Peyer's patch (tissue), 4 donors: Measurements from ENCODE around the gene SAMD1. TPM values are rescaled to one million over a fixed set of nuclear protein-coding genes. Genes with fewer than 3 reads are reported as not detected.
"Not testable (repeated sequence)": the region's sequence is repeated elsewhere in the genome, so short reads cannot be mapped to it uniquely, and the experiment has no call there.

Source experiments
- DNase-seq, 3 donors: peaks; one replicate each; pipeline ENCODE4 v3.0.0-alpha.2; 2017 to 2019
- H3K27ac ChIP-seq, 4 donors: fragments of 200-600 bp; sonication (generic); one replicate each; pipeline ENCODE4 v1.5.1; 2016 to 2019
- H3K27me3 ChIP-seq, 2 donors: fragments of 200-600 bp; sonication (generic); one replicate each; pipeline ENCODE4 v1.5.1; 2019
- H3K36me3 ChIP-seq, 3 donors: fragments of 200-600 bp; sonication (generic); one replicate each; pipeline ENCODE4 v1.5.1; 2016 to 2019
- H3K4me1 ChIP-seq, 4 donors: fragments of 200-600 bp; sonication (generic); one replicate each; pipeline ENCODE4 v1.5.1; 2016 to 2019
- H3K4me3 ChIP-seq, 4 donors: fragments of 200-600 bp; sonication (generic); 1 replicate in 3 of 4; 2 replicates in 1 of 4; pipeline ENCODE4 v1.5.1; 2016 to 2019; ENCODE audit warnings: mild to moderate bottlenecking in 1 of 4
- H3K9me3 ChIP-seq, 4 donors: fragments of 200-600 bp; sonication (generic); one replicate each; pipeline ENCODE4 v1.5.1; 2016 to 2019; ENCODE audit warnings: mild to moderate bottlenecking in 1 of 4
- CTCF ChIP-seq, 6 experiments: fragments of 450-650 bp in 4 of 6; fragments of 200-600 bp in 2 of 6; sonication (generic) in 1 of 6; IDR thresholded peaks; one replicate each; pipeline ENCODE4 v1.5.1; 2017 to 2019; ENCODE audit warnings: antibody characterized with exemption in 6 of 6, mild to moderate bottlenecking in 3 of 6, moderate library complexity in 1 of 6
- POLR2A ChIP-seq, 2 donors: fragments of 450-650 bp; IDR thresholded peaks; one replicate each; pipeline ENCODE4 v1.5.1; 2017; ENCODE audit warnings: antibody characterized with exemption in 2 of 2, mild to moderate bottlenecking in 2 of 2, moderate library complexity in 2 of 2
- total RNA-seq, 4 donors: library from RNA; depleted of rRNA; stranded (reverse); fragments of >200 nt; gene quantifications; one replicate each; pipeline ENCODE4 v1.1.0, GENCODE V29; 2016

Gene SAMD1
- total RNA-seq, 4 donors from 2014 or later = 28.9 to 64.4 (median 33.9) TPM

GRCh38 chr19:14050512-14050911 lies 40.0 kb downstream of the SAMD1 start:
- H3K27ac ChIP-seq = no peak overlapping the region
- no peaks in the 10 kb centered on the region for H3K9me3 ChIP-seq
- H3K4me3 ChIP-seq = no peak overlapping the region
- no peaks in the 10 kb centered on the region for H3K36me3 ChIP-seq
- no peaks in the 10 kb centered on the region for H3K4me1 ChIP-seq
- DNase-seq = no peak
- no peak for TF ChIP-seq CTCF (IDR thresholded peaks at IDR 0.05)
- TF ChIP-seq POLR2A (IDR thresholded peaks at IDR 0.05) = no peak
- H3K27me3 ChIP-seq = no peaks in the 10 kb centered on the region

- H3K27ac ChIP-seq = no peak overlapping the region
- no peak overlapping the region for H3K4me3 ChIP-seq
- H3K27me3 ChIP-seq = no peaks in the 10 kb centered on the region
- TF ChIP-seq CTCF (IDR thresholded peaks at IDR 0.05) (peak; percentile 58 to 89 (median 68)), POLR2A (IDR thresholded peaks at IDR 0.05) (no peak)
- DNase-seq = peak; percentile 56 to 84 (median 74)
- no peaks in the 10 kb centered on the region for H3K4me1 ChIP-seq
- H3K9me3 ChIP-seq = no peaks in the 10 kb centered on the region
- H3K36me3 ChIP-seq = no peaks in the 10 kb centered on the region
Observed at GRCh38 chr19:14048443-14049153, 42.0 kb downstream of the SAMD1 start.

GRCh38 chr19:14047866-14048265 lies 42.7 kb downstream of the SAMD1 start:
- not testable (repeated sequence) for H3K4me3 ChIP-seq, H3K36me3 ChIP-seq, H3K9me3 ChIP-seq, H3K4me1 ChIP-seq, H3K27ac ChIP-seq, DNase-seq, H3K27me3 ChIP-seq

GRCh38 chr19:14042659-14043608 lies 47.6 kb downstream of the SAMD1 start:
- DNase-seq = peak in 2 of 3 donors; percentile 53 to 80
- not testable (repeated sequence) for H3K36me3 ChIP-seq, H3K4me3 ChIP-seq, H3K4me1 ChIP-seq, H3K27me3 ChIP-seq, H3K9me3 ChIP-seq
- peak overlapping the region in 3 of 4 donors; percentile 26 to 32 (median 32) for H3K27ac ChIP-seq
- TF ChIP-seq CTCF (IDR thresholded peaks at IDR 0.05) = peak; percentile 39 to 64 (median 56)

GRCh38 chr19:14039181-14039580 lies 51.4 kb downstream of the SAMD1 start:
- TF ChIP-seq CTCF (IDR thresholded peaks at IDR 0.05) (no peak), POLR2A (IDR thresholded peaks at IDR 0.05) (no peak)
- no peak for DNase-seq
- no peak overlapping the region for H3K4me3 ChIP-seq
- H3K36me3 ChIP-seq = peaks cover 0 to 5% (median 0%) of the 10 kb centered on the region in 3 donors
- no peaks in the 10 kb centered on the region for H3K27me3 ChIP-seq
- H3K27ac ChIP-seq = no peak overlapping the region
- H3K9me3 ChIP-seq = no peaks in the 10 kb centered on the region
- H3K4me1 ChIP-seq = peaks cover 0 to 6% (median 0%) of the 10 kb centered on the region in 4 donors

Other genes starting within 250 kb of the SAMD1 start
- not detected for gene NANOS3, start 213.6 kb downstream of the SAMD1 start, total RNA-seq
- 10 to 100 TPM in 3 of 4 donors, 1 to 10 TPM in 1; 7.4 to 73.1 (median 41.2) TPM for gene BRME1, start 184.6 kb downstream of the SAMD1 start, total RNA-seq
- gene CC2D1A, start 184.6 kb downstream of the SAMD1 start, total RNA-seq = 100 to 1,000 TPM in 3 of 4 donors, 10 to 100 TPM in 1; 97.4 to 235 (median 184) TPM
- under 1 TPM in 1 of 4 donors, not detected in 3; 0.35 TPM for gene PODNL1, start 152.3 kb downstream of the SAMD1 start, total RNA-seq
- gene DCAF15, start 138.2 kb downstream of the SAMD1 start, total RNA-seq = 10 to 100 TPM; 15.8 to 64.4 (median 31.4) TPM
- gene RFX1, start 84.4 kb downstream of the SAMD1 start, total RNA-seq = 10 to 100 TPM in 2 of 4 donors, 1 to 10 TPM in 2; 5.8 to 19.0 (median 9.6) TPM
- gene RLN3, start 62.6 kb downstream of the SAMD1 start, total RNA-seq = not detected
- gene IL27RA, start 59.0 kb downstream of the SAMD1 start, total RNA-seq = 1 to 10 TPM in 3 of 4 donors, under 1 TPM in 1; 0.85 to 7.4 (median 2.0) TPM
- gene PALM3, start 28.7 kb downstream of the SAMD1 start, total RNA-seq = under 1 TPM in 2 of 4 donors, not detected in 2; 0.53 to 0.54 TPM
- gene MISP3, start 18.0 kb downstream of the SAMD1 start, total RNA-seq = 10 to 100 TPM; 25.6 to 58.5 (median 40.7) TPM
- gene C19orf67, start 5.0 kb downstream of the SAMD1 start, total RNA-seq = not detected
- 10 to 100 TPM; 18.2 to 39.8 (median 30.0) TPM for gene PRKACA, start 27.0 kb upstream of the SAMD1 start, total RNA-seq
- 10 to 100 TPM in 1 of 4 donors, 1 to 10 TPM in 3; 2.3 to 12.4 (median 5.5) TPM for gene ASF1B, start 45.8 kb upstream of the SAMD1 start, total RNA-seq
- gene ADGRL1, start 115.4 kb upstream of the SAMD1 start, total RNA-seq = 10 to 100 TPM; 22.8 to 58.6 (median 48.8) TPM